GM23338 (cell line): Measurements from ENCODE around the gene S100A14. TPM values are rescaled to one million over a fixed set of nuclear protein-coding genes. Genes with fewer than 3 reads are reported as not detected.
A peak's percentile ranks its signal among the peaks of the same experiment; 100 is the strongest.

Experiments used
- ATAC-seq: fragments of 200-7000 bp; cut with Tn5 transposase; 3 replicates; pipeline ENCODE4 v1.9.1; 2020
- DNase-seq: peaks from one replicate; pipeline ENCODE4 v3.0.0-alpha.2; 2015; ENCODE audit warnings: low spot score
- H2AFZ ChIP-seq: fragments of 200-600 bp; sonication (generic); 2 replicates; pipeline ENCODE4 v1.8.0; 2016; ENCODE audit warnings: antibody characterized with exemption, mild to moderate bottlenecking, moderate library complexity
- H3F3A ChIP-seq: fragments of 200-600 bp; sonication (generic); replicated peaks from 2 replicates; pipeline ENCODE4 v1.8.0; 2017; ENCODE audit warnings: antibody characterized with exemption, mixed run types, low read depth
- H3K27ac ChIP-seq: fragments of 200-600 bp; sonication (generic); 2 replicates; pipeline ENCODE4 v1.6.1; 2016; ENCODE audit warnings: low read depth
- H3K27me3 ChIP-seq: fragments of 200-600 bp; sonication (generic); 2 replicates; pipeline ENCODE4 v1.8.0; 2016; ENCODE audit warnings: mild to moderate bottlenecking, mixed run types, moderate library complexity; ENCODE audit not compliant: insufficient read depth
- H3K36me3 ChIP-seq: fragments of 200-600 bp; sonication (generic); 2 replicates; pipeline ENCODE4 v1.8.0; 2016; ENCODE audit warnings: mild to moderate bottlenecking; ENCODE audit not compliant: insufficient read depth
- H3K4me1 ChIP-seq: fragments of 200-600 bp; sonication (generic); 2 replicates; pipeline ENCODE4 v1.8.0; 2016; ENCODE audit warnings: mild to moderate bottlenecking, moderate library complexity; ENCODE audit not compliant: insufficient read depth
- H3K4me2 ChIP-seq: fragments of 200-600 bp; sonication (generic); 2 replicates; pipeline ENCODE4 v1.7.1; 2017; ENCODE audit warnings: mixed run types
- H3K4me3 ChIP-seq: fragments of 200-600 bp; sonication (generic); 2 replicates; pipeline ENCODE4 v1.6.1; 2016; ENCODE audit warnings: mixed run types
- H3K79me2 ChIP-seq: fragments of 200-600 bp; sonication (generic); replicated peaks from 2 replicates; pipeline ENCODE4 v1.8.0; 2017; ENCODE audit warnings: mild to moderate bottlenecking; ENCODE audit not compliant: insufficient read depth
- H3K9me2 ChIP-seq: fragments of 200-600 bp; sonication (generic); 2 replicates; pipeline ENCODE4 v1.8.0; 2017; ENCODE audit not compliant: insufficient read depth
- H4K20me1 ChIP-seq: fragments of 200-600 bp; sonication (generic); replicated peaks from 2 replicates; pipeline ENCODE4 v1.8.0; 2017; ENCODE audit warnings: mild to moderate bottlenecking; ENCODE audit not compliant: insufficient read depth
- H3K27ac Mint-ChIP-seq: 2 replicates; pipeline ENCODE4 v1.8.0; 2020; ENCODE audit warnings: inconsistent platforms, mild to moderate bottlenecking, moderate library complexity, mixed read lengths
- H3K27me3 Mint-ChIP-seq: 3 replicates; pipeline ENCODE4 v1.8.0; 2022; ENCODE audit warnings: low read depth, mild to moderate bottlenecking, moderate library complexity, mixed read lengths, inconsistent platforms; ENCODE audit not compliant: insufficient read depth, poor library complexity
- H3K36me3 Mint-ChIP-seq: 3 replicates; pipeline ENCODE4 v1.8.0; 2021; ENCODE audit warnings: low read depth, mild to moderate bottlenecking, inconsistent platforms, moderate library complexity, mixed read lengths
- H3K4me1 Mint-ChIP-seq: 3 replicates; pipeline ENCODE4 v1.8.0; 2020; ENCODE audit warnings: mild to moderate bottlenecking, inconsistent platforms, mixed read lengths
- H3K4me3 Mint-ChIP-seq: 3 replicates; pipeline ENCODE4 v1.8.0; 2021; ENCODE audit warnings: moderate library complexity, mild to moderate bottlenecking, inconsistent platforms, mixed read lengths
- H3K9me3 Mint-ChIP-seq: 3 replicates; pipeline ENCODE4 v1.8.0; 2020; ENCODE audit warnings: moderate library complexity, mild to moderate bottlenecking, inconsistent platforms, mixed read lengths
- CREB1 ChIP-seq: fragments of 250-450 bp; sonication (Bioruptor Pico); IDR thresholded peaks from 2 replicates; pipeline ENCODE4 v1.5.0; 2020; ENCODE audit warnings: low read depth, mild to moderate bottlenecking, moderate library complexity
- CTCF ChIP-seq, 2 experiments: fragments of 200-600 bp in 1 of 2; sonication (generic) in 1 of 2; conservative IDR thresholded peaks; 2 replicates each; pipeline versions ENCODE4 v1.5.1 to v1.6.1; 2016 to 2017; ENCODE audit warnings: antibody characterized with exemption in 2 of 2, low read depth in 2 of 2, mild to moderate bottlenecking in 2 of 2, moderate library complexity in 1 of 2
- EZH2 ChIP-seq: fragments of 200-600 bp; sonication (generic); IDR thresholded peaks from one replicate; pipeline ENCODE4 v1.8.0; 2017; ENCODE audit warnings: antibody characterized with exemption, mild to moderate bottlenecking, low read depth; ENCODE audit not compliant: unreplicated experiment
- EZH2phosphoT487 ChIP-seq: fragments of 200-600 bp; sonication (generic); IDR thresholded peaks from one replicate; pipeline ENCODE4 v1.8.1; 2018; ENCODE audit warnings: antibody characterized with exemption; ENCODE audit not compliant: unreplicated experiment
- NANOG ChIP-seq: IDR thresholded peaks from 2 replicates; pipeline ENCODE4 v1.6.1; 2016; ENCODE audit warnings: antibody characterized with exemption, borderline replicate concordance
- POLR2AphosphoS5 ChIP-seq: IDR thresholded peaks from 2 replicates; pipeline ENCODE4 v1.6.1; 2016; ENCODE audit warnings: antibody characterized with exemption, low read depth
- ZNF114 ChIP-seq: fragments of 250-450 bp; sonication (Bioruptor Pico); IDR thresholded peaks from 2 replicates; pipeline ENCODE4 v1.5.0; 2020; ENCODE audit warnings: mild to moderate bottlenecking, moderate library complexity
- ZNF331 ChIP-seq: fragments of 250-450 bp; sonication (Bioruptor Pico); IDR thresholded peaks from 2 replicates; pipeline ENCODE4 v1.5.0; 2020; ENCODE audit warnings: low read depth, mild to moderate bottlenecking, moderate library complexity
- polyA plus RNA-seq: library from polyadenylated mRNA; unstranded; fragments of >200 nt; fragmentation: Nextera tagmentation; extraction: Ambion mirVana; gene quantifications from 2 replicates; pipeline ENCODE4 v1.2.1, GENCODE V29; 2016
- total RNA-seq: library from RNA; depleted of rRNA; stranded (reverse); fragments of >200 nt; shearing (Covaris generic); gene quantifications from 2 replicates; pipeline ENCODE4 v1.2.3, GENCODE V29; 2014

The S100A14 gene
- total and polyA plus RNA-seq, 2 experiments from 2014 or later: 0.28 to 0.53 TPM

- TF ChIP-seq NANOG (no peak), POLR2AphosphoS5 (no peak), CTCF (conservative IDR thresholded peaks at IDR 0.05; ENCODE audit: low read depth in 2 of 2) (no peak), EZH2 (no peak), CREB1 (CRISPR knock-in tag) (no peak), ZNF114 (CRISPR knock-in tag) (no peak), EZH2phosphoT487 (no peak)
Observed at GRCh38 chr1:153649137-153649862, 33.2 kb upstream of the S100A14 start (continued).

- H4K20me1 ChIP-seq: peaks cover 23% of the 10 kb centered on the region
- H3K36me3 ChIP-seq: peaks cover 26% of the 10 kb centered on the region
- Mint-ChIP-seq H3K36me3 (peaks cover 36% of the 10 kb centered on the region), H3K27me3 (peaks cover 12% of the 10 kb centered on the region), H3K4me3 (no peak overlapping the region), H3K4me1 (peaks cover 6% of the 10 kb centered on the region), H3K27ac (no peak overlapping the region), H3K9me3 (no peaks in the 10 kb centered on the region)
- no peak overlapping the region for H3K27ac ChIP-seq
- no peaks in the 10 kb centered on the region for H3K79me2 ChIP-seq
- ATAC-seq (peak; percentile 17), DNase-seq (no peak)
- no peaks in the 10 kb centered on the region for H3K9me2 ChIP-seq
- no peaks in the 10 kb centered on the region for H3K27me3 ChIP-seq
- TF ChIP-seq POLR2AphosphoS5: 0 out of 2 replicates have a peak, but pooled peaks have one; percentile 23
- no peak for TF ChIP-seq ZNF331 (CRISPR knock-in tag)
- TF ChIP-seq CTCF (conservative IDR thresholded peaks at IDR 0.05; ENCODE audit: low read depth in 2 of 2): no peak
- H2AFZ ChIP-seq: no peak overlapping the region
- no peak overlapping the region for H3K4me3 ChIP-seq
- H3F3A ChIP-seq: peaks cover 38% of the 10 kb centered on the region
- H3K4me2 ChIP-seq: no peak overlapping the region
- H3K4me1 ChIP-seq: no peaks in the 10 kb centered on the region
Observed at GRCh38 chr1:153648000-153648643, 32.0 kb upstream of the S100A14 start.
